Stimulated activated CD4-positive, alpha-beta T cell treated with anti-CD3 and anti-CD28 coated beads, Interleukin-1b, Interleukin-23, amount 100 ng/mL, for 4 hours (primary cell): Measurements from ENCODE around the gene PLPP4.

ENCODE experiments used
- DNase-seq, 2 donors: peaks; one replicate each; pipeline ENCODE4 v3.0.0-alpha.2; 2020; ENCODE audit warnings: low read depth in 2 of 2

PLPP4 gene

GRCh38 chr10:120456143-120456625 lies 843 bp upstream of the PLPP4 start:
- no peak for DNase-seq

GRCh38 chr10:120457431-120458172 lies 575 bp downstream of the PLPP4 start:
- DNase-seq = no peak

GRCh38 chr10:120458432-120458831 lies 1.4 kb downstream of the PLPP4 start:
- no peak for DNase-seq

GRCh38 chr10:120459185-120459584 lies 2.2 kb downstream of the PLPP4 start:
- no peak for DNase-seq

GRCh38 chr10:120460186-120460585 lies 3.2 kb downstream of the PLPP4 start:
- no peak for DNase-seq

GRCh38 chr10:120460776-120461175 lies 3.7 kb downstream of the PLPP4 start:
- DNase-seq = no peak

GRCh38 chr10:120462018-120462682 lies 5.1 kb downstream of the PLPP4 start:
- no peak for DNase-seq

GRCh38 chr10:120465138-120465537 lies 8.1 kb downstream of the PLPP4 start:
- DNase-seq = no peak

- DNase-seq = no peak
These were observed 9.0 kb downstream of the PLPP4 start for GRCh38 chr10:120466006-120466405.

- DNase-seq = no peak
These were observed 16.6 kb downstream of the PLPP4 start for GRCh38 chr10:120473593-120473992.

GRCh38 chr10:120474956-120475355 lies 17.9 kb downstream of the PLPP4 start:
- DNase-seq = no peak

GRCh38 chr10:120475844-120476791 lies 19.1 kb downstream of the PLPP4 start:
- DNase-seq = no peak

GRCh38 chr10:120477021-120477742 lies 20.2 kb downstream of the PLPP4 start:
- no peak for DNase-seq

- no peak for DNase-seq
These were observed 20.7 kb downstream of the PLPP4 start for GRCh38 chr10:120477743-120478141.

- no peak for DNase-seq
These were observed 21.4 kb downstream of the PLPP4 start for GRCh38 chr10:120478386-120478785.

GRCh38 chr10:120479506-120479905 lies 22.5 kb downstream of the PLPP4 start:
- DNase-seq = no peak

GRCh38 chr10:120480065-120480600 lies 23.1 kb downstream of the PLPP4 start:
- no peak for DNase-seq

GRCh38 chr10:120480848-120481247 lies 23.8 kb downstream of the PLPP4 start:
- DNase-seq = no peak

- no peak for DNase-seq
These were observed 26.0 kb downstream of the PLPP4 start for GRCh38 chr10:120483006-120483405.

- no peak for DNase-seq
These were observed 26.7 kb downstream of the PLPP4 start for GRCh38 chr10:120483651-120484301.

GRCh38 chr10:120485946-120486345 lies 28.9 kb downstream of the PLPP4 start:
- no peak for DNase-seq
